Naive thymus-derived CD8-positive, alpha-beta T cell (primary cell): ENCODE measurements around the gene APOBEC3B. TPM values are rescaled to one million over a fixed set of nuclear protein-coding genes. Genes with fewer than 3 reads are reported as not detected.

Source experiments
- ATAC-seq, 2 donors: fragments of 150-1000 bp; cut with Tn5 transposase in 1 of 2; sonication (Bioruptor Pico), chemical (Tn5 transposase) in 1 of 2; 1 replicate in 1 of 2; 2 replicates in 1 of 2; pipeline ENCODE4 v1.10.0; 2021; ENCODE audit warnings: mild to moderate bottlenecking in 2 of 2, moderate library complexity in 2 of 2
- POLR2A ChIA-PET: fragments of 350-600 bp; sonication (Branson Sonifier 250); formaldehyde crosslinking; loops from one replicate; lab custom pipeline; 2021; ENCODE audit warnings: antibody characterized with exemption; lab: Charles Lee
- DNase-seq, 10 donors: peaks; one replicate each; pipeline versions ENCODE4 v3.0.0 to v3.0.0-alpha.2; 2020 to 2022
- H3K27ac Mint-ChIP-seq, 10 donors: one replicate each; pipeline ENCODE4 v1.8.0; 2020 to 2022; ENCODE audit warnings: mild to moderate bottlenecking in 10 of 10, mixed read lengths in 10 of 10, moderate library complexity in 4 of 10, inconsistent platforms in 1 of 10
- H3K27me3 Mint-ChIP-seq, 5 donors: one replicate each; pipeline ENCODE4 v1.8.0; 2021 to 2022; ENCODE audit warnings: mixed read lengths in 5 of 5
- H3K36me3 Mint-ChIP-seq, 3 donors: one replicate each; pipeline ENCODE4 v1.8.0; 2020 to 2022; ENCODE audit warnings: mixed read lengths in 3 of 3, mild to moderate bottlenecking in 2 of 3, inconsistent platforms in 1 of 3
- H3K4me1 Mint-ChIP-seq, 4 donors: one replicate each; pipeline ENCODE4 v1.8.0; 2021 to 2022; ENCODE audit warnings: mixed read lengths in 4 of 4
- H3K4me3 Mint-ChIP-seq, 10 donors: one replicate each; pipeline ENCODE4 v1.8.0; 2020 to 2022; ENCODE audit warnings: mild to moderate bottlenecking in 10 of 10, mixed read lengths in 10 of 10, moderate library complexity in 6 of 10, inconsistent platforms in 1 of 10
- H3K9me3 Mint-ChIP-seq, 9 donors: one replicate each; pipeline ENCODE4 v1.8.0; 2020 to 2022; ENCODE audit warnings: mixed read lengths in 9 of 9, mild to moderate bottlenecking in 3 of 9, inconsistent platforms in 1 of 9, moderate library complexity in 1 of 9
- polyA plus RNA-seq, 3 donors: library from polyadenylated mRNA; unstranded; fragments of 300-500 nt; fragmentation: Illumina TruSeq; gene quantifications; one replicate each; pipeline ENCODE4 v1.2.3, GENCODE V29; 2021
- total RNA-seq, 8 experiments: library from RNA in 2 of 8; stranded (reverse) in 2 of 8; gene quantifications; one replicate each; pipeline ENCODE4 v1.2.3 and lab custom pipeline; 2021 to 2026

Gene APOBEC3B
- total RNA-seq: under 1 TPM in 1 of 2 experiments, not detected in 1; 0.47 TPM
- under 1 TPM in 1 of 3 donors, not detected in 2; 0.14 TPM for polyA plus RNA-seq
- total RNA-seq (lab: John Stamatoyannopoulos, UW): 0 to 1.4 (median 0.39) reads per million in 6 experiments

GRCh38 chr22:38981992-38982927, at the start of gene APOBEC3B:
Gene APOBEC3B, plus strand, starts transcription at chr22:38982347. Its CDS starts 107 bp downstream, at chr22:38982454.
- Mint-ChIP-seq H3K9me3 (peaks cover 0 to 14% (median 6%) of the 10 kb centered on the region in 9 donors), H3K27ac (peak within 1 kb of the TSS in 4 of 10 donors; percentile 53 to 90 (median 65)), H3K4me1 (peaks cover 9 to 32% (median 26%) of the 10 kb centered on the region in 4 donors), H3K36me3 (peaks cover 0 to 7% (median 4%) of the 10 kb centered on the region in 3 donors), H3K27me3 (no peaks in the 10 kb centered on the region), H3K4me3 (peak within 1 kb of the TSS; percentile 72 to 94 (median 84))
- POLR2A ChIA-PET: interaction anchor here (0.7 to 1.7 kb wide), 3 partner anchors 33 to 336 kb away, joined by 3 to 4 read pairs (median 3); no protein-coding TSS in a partner anchor
- ATAC-seq (peak; percentile 49 to 73), DNase-seq (peak in 9 of 10 donors; percentile 2 to 76 (median 36))

GRCh38 chr22:38935023-38935422, 47.1 kb upstream of the APOBEC3B start:
- DNase-seq (no peak), ATAC-seq (no peak)
- POLR2A ChIA-PET: no interaction called here
- Mint-ChIP-seq H3K27me3 (peaks cover 10 to 41% (median 20%) of the 10 kb centered on the region in 5 donors), H3K9me3 (peaks cover 0 to 3% (median 0%) of the 10 kb centered on the region in 9 donors), H3K27ac (peak overlapping the region in 1 of 10 donors; percentile 44), H3K36me3 (no peaks in the 10 kb centered on the region), H3K4me1 (peaks cover 0 to 5% (median 0%) of the 10 kb centered on the region in 4 donors), H3K4me3 (no peak overlapping the region)

- Mint-ChIP-seq H3K36me3 (no peaks in the 10 kb centered on the region), H3K4me1 (peaks cover 0 to 5% (median 0%) of the 10 kb centered on the region in 4 donors), H3K27me3 (peaks cover 10 to 41% (median 20%) of the 10 kb centered on the region in 5 donors), H3K27ac (no peak overlapping the region), H3K9me3 (peaks cover 0 to 3% (median 0%) of the 10 kb centered on the region in 9 donors), H3K4me3 (no peak overlapping the region)
- no peak for ATAC-seq
- POLR2A ChIA-PET: no interaction called here
- DNase-seq: no peak
Observed at GRCh38 chr22:38935616-38936015, 46.5 kb upstream of the APOBEC3B start.

- Mint-ChIP-seq H3K9me3 (peaks cover 0 to 3% (median 0%) of the 10 kb centered on the region in 9 donors), H3K27me3 (peaks cover 10 to 44% (median 24%) of the 10 kb centered on the region in 5 donors), H3K27ac (no peak overlapping the region), H3K4me3 (no peak overlapping the region), H3K4me1 (peaks cover 4 to 9% (median 8%) of the 10 kb centered on the region in 4 donors), H3K36me3 (no peaks in the 10 kb centered on the region)
- DNase-seq (no peak), ATAC-seq (no peak)
- POLR2A ChIA-PET: no interaction called here
Observed at GRCh38 chr22:38936562-38936961, 45.6 kb upstream of the APOBEC3B start.

- H3K27me3 Mint-ChIP-seq: peaks cover 14 to 49% (median 28%) of the 10 kb centered on the region in 5 donors
- H3K36me3 Mint-ChIP-seq: no peaks in the 10 kb centered on the region
- no peak overlapping the region for H3K4me3 Mint-ChIP-seq
- no peak for DNase-seq
- POLR2A ChIA-PET: no interaction called here
- H3K9me3 Mint-ChIP-seq: peaks cover 0 to 3% (median 0%) of the 10 kb centered on the region in 9 donors
- no peak overlapping the region for H3K27ac Mint-ChIP-seq
- ATAC-seq: no peak
- peaks cover 9 to 14% (median 13%) of the 10 kb centered on the region in 4 donors for H3K4me1 Mint-ChIP-seq
Observed at GRCh38 chr22:38937036-38937435, 45.1 kb upstream of the APOBEC3B start.

GRCh38 chr22:38937541-38937940, 44.6 kb upstream of the APOBEC3B start:
- ATAC-seq: no peak
- no peaks in the 10 kb centered on the region for H3K9me3 Mint-ChIP-seq
- H3K27me3 Mint-ChIP-seq: peaks cover 15 to 54% (median 30%) of the 10 kb centered on the region in 5 donors
- H3K4me3 Mint-ChIP-seq: no peak overlapping the region
- H3K4me1 Mint-ChIP-seq: peaks cover 12 to 19% (median 14%) of the 10 kb centered on the region in 4 donors
- POLR2A ChIA-PET: no interaction called here
- DNase-seq: no peak
- no peaks in the 10 kb centered on the region for H3K36me3 Mint-ChIP-seq
- H3K27ac Mint-ChIP-seq: peak overlapping the region in 2 of 10 donors; percentile 43

GRCh38 chr22:38938221-38938620, 43.9 kb upstream of the APOBEC3B start:
- H3K27ac Mint-ChIP-seq: no peak overlapping the region

GRCh38 chr22:38938925-38939324, 43.2 kb upstream of the APOBEC3B start:
- DNase-seq: no peak
- POLR2A ChIA-PET: interaction anchor here (0.6 kb wide), 1 partner anchor 82 kb away, joined by 4 read pairs; the partner anchor contains the start of gene APOBEC3D
- peaks cover 22 to 64% (median 36%) of the 10 kb centered on the region in 5 donors for H3K27me3 Mint-ChIP-seq
- no peak overlapping the region for H3K27ac Mint-ChIP-seq
- H3K9me3 Mint-ChIP-seq: no peaks in the 10 kb centered on the region
- peaks cover 0 to 4% (median 0%) of the 10 kb centered on the region in 3 donors for H3K36me3 Mint-ChIP-seq
- H3K4me3 Mint-ChIP-seq: no peak overlapping the region
- no peak for ATAC-seq
- H3K4me1 Mint-ChIP-seq: peaks cover 19 to 29% (median 20%) of the 10 kb centered on the region in 4 donors

More at GRCh38 chr22:38938221-38938620, 43.9 kb upstream of the APOBEC3B start:
- Mint-ChIP-seq H3K27me3 (peaks cover 18 to 61% (median 32%) of the 10 kb centered on the region in 5 donors), H3K4me3 (no peak overlapping the region), H3K9me3 (no peaks in the 10 kb centered on the region), H3K4me1 (peaks cover 14 to 24% (median 16%) of the 10 kb centered on the region in 4 donors), H3K36me3 (no peaks in the 10 kb centered on the region)
- POLR2A ChIA-PET: interaction anchor here (0.6 kb wide), 1 partner anchor 83 kb away, joined by 4 read pairs; the partner anchor contains the start of gene APOBEC3D
- no peak for ATAC-seq
- DNase-seq: no peak

- POLR2A ChIA-PET: no interaction called here
- Mint-ChIP-seq H3K36me3 (peaks cover 0 to 4% (median 0%) of the 10 kb centered on the region in 3 donors), H3K4me3 (peak overlapping the region in 3 of 10 donors; percentile 57 to 82 (median 82)), H3K27ac (peak overlapping the region in 1 of 10 donors; percentile 51), H3K27me3 (peaks cover 20 to 66% (median 47%) of the 10 kb centered on the region in 5 donors), H3K9me3 (no peaks in the 10 kb centered on the region), H3K4me1 (peaks cover 19 to 29% (median 20%) of the 10 kb centered on the region in 4 donors)
- no peak for DNase-seq
- no peak for ATAC-seq
Observed at GRCh38 chr22:38940811-38941384, 41.2 kb upstream of the APOBEC3B start.

- H3K27ac Mint-ChIP-seq: peak overlapping the region in 3 of 10 donors; percentile 17 to 51 (median 27)
- POLR2A ChIA-PET: no interaction called here
- no peak for DNase-seq
Observed at GRCh38 chr22:38941488-38941987, 40.6 kb upstream of the APOBEC3B start.

GRCh38 chr22:38942702-38943101, 39.4 kb upstream of the APOBEC3B start:
- no peak for DNase-seq
- Mint-ChIP-seq H3K27me3 (peaks cover 28 to 72% (median 57%) of the 10 kb centered on the region in 5 donors), H3K27ac (peak overlapping the region in 1 of 10 donors; percentile 7), H3K36me3 (peaks cover 0 to 4% (median 0%) of the 10 kb centered on the region in 3 donors), H3K9me3 (no peaks in the 10 kb centered on the region), H3K4me3 (peak overlapping the region in 5 of 10 donors; percentile 3 to 80 (median 24)), H3K4me1 (peaks cover 17 to 35% (median 20%) of the 10 kb centered on the region in 4 donors)
- POLR2A ChIA-PET: no interaction called here
- ATAC-seq: no peak

More at GRCh38 chr22:38941488-38941987, 40.6 kb upstream of the APOBEC3B start:
- Mint-ChIP-seq H3K9me3 (no peaks in the 10 kb centered on the region), H3K27me3 (peaks cover 26 to 66% (median 53%) of the 10 kb centered on the region in 5 donors), H3K4me1 (peaks cover 19 to 30% (median 20%) of the 10 kb centered on the region in 4 donors), H3K4me3 (peak overlapping the region; percentile 46 to 82 (median 75)), H3K36me3 (peaks cover 0 to 4% (median 0%) of the 10 kb centered on the region in 3 donors)
- ATAC-seq: peak in 1 of 2 donors; percentile 58
